Epithelial cell of esophagus (primary cell): Measurements from ENCODE around the gene MARCHF10.

ENCODE experiments used
- DNase-seq: peaks from one replicate; pipeline ENCODE4 v3.0.0; 2010; ENCODE audit warnings: low read depth
- H3K4me3 ChIP-seq: 2 replicates; pipeline ENCODE4 v1.5.1; 2011; ENCODE audit warnings: mild to moderate bottlenecking, low read length, control low read depth
- CTCF ChIP-seq: IDR thresholded peaks from 2 replicates; pipeline ENCODE4 v1.5.1; 2011; ENCODE audit warnings: low read depth, mild to moderate bottlenecking, low read length, control low read depth, inconsistent platforms; ENCODE audit not compliant: insufficient read depth; ENCODE audit errors: missing control alignments

Gene MARCHF10

GRCh38 chr17:62705156-62705777 lies 102.8 kb downstream of the MARCHF10 start:
- TF ChIP-seq CTCF = no peak
- peak overlapping the region; percentile 50 for H3K4me3 ChIP-seq
- DNase-seq = no peak

GRCh38 chr17:62704381-62704971 lies 103.6 kb downstream of the MARCHF10 start:
- H3K4me3 ChIP-seq = peak overlapping the region; percentile 50
- TF ChIP-seq CTCF = no peak
- peak; percentile 91 for DNase-seq

GRCh38 chr17:62703776-62704380 lies 104.2 kb downstream of the MARCHF10 start:
- peak; percentile 76 for DNase-seq
- TF ChIP-seq CTCF = peak; percentile 52
- peak overlapping the region; percentile 50 for H3K4me3 ChIP-seq

- peak overlapping the region; percentile 21 for H3K4me3 ChIP-seq
- TF ChIP-seq CTCF = no peak
- DNase-seq = peak; percentile 84
Observed at GRCh38 chr17:62703261-62703775, 104.8 kb downstream of the MARCHF10 start.

- TF ChIP-seq CTCF = no peak
- DNase-seq = no peak
- H3K4me3 ChIP-seq = no peak overlapping the region
Observed at GRCh38 chr17:62702746-62703260, 105.3 kb downstream of the MARCHF10 start.

GRCh38 chr17:62701706-62702085 lies 106.4 kb downstream of the MARCHF10 start:
- no peak for DNase-seq
- TF ChIP-seq CTCF = no peak
- no peak overlapping the region for H3K4me3 ChIP-seq
